Panc1 (cell line): ENCODE data around the gene ZNF540. TPM values are rescaled to one million over a fixed set of nuclear protein-coding genes. Genes with fewer than 3 reads are reported as not detected.

Experiments used
- ATAC-seq: fragments of 200-7000 bp; cut with Tn5 transposase; 2 replicates; pipeline ENCODE4 v1.9.1; 2020; ENCODE audit warnings: mild to moderate bottlenecking, moderate library complexity
- BruUV-seq: library from RNA; stranded (reverse); fragments of 400-500 nt; replicated peaks from 2 replicates; lab custom pipeline; 2021; lab: Mats Ljungman, UMichigan
- CTCF ChIA-PET: fragments of 300-600 bp; sonication (Branson Sonifier 250); formaldehyde crosslinking; loops from one replicate; lab custom pipeline; 2022; ENCODE audit warnings: antibody characterized with exemption; lab: Charles Lee
- POLR2A ChIA-PET: fragments of 300-600 bp; sonication (Branson Sonifier 250); formaldehyde crosslinking; loops from one replicate; lab custom pipeline; 2022; ENCODE audit warnings: antibody characterized with exemption; lab: Charles Lee
- DNase-seq: peaks from one replicate; pipeline ENCODE4 v3.0.0-alpha.2; 2010; ENCODE audit warnings: low read depth, low spot score
- H3K27ac ChIP-seq: 2 replicates; pipeline ENCODE4 v1.5.1; 2011; ENCODE audit warnings: mild to moderate bottlenecking, low read length, inconsistent platforms
- H3K27me3 ChIP-seq: fragments of 200-500 bp; sonication (Bioruptor generic); 2 replicates; pipeline ENCODE4 v1.6.0; 2014; ENCODE audit warnings: low read length, inconsistent platforms; ENCODE audit not compliant: control insufficient read depth, insufficient read depth
- H3K36me3 ChIP-seq: fragments of 200-500 bp; sonication (Bioruptor generic); 2 replicates; pipeline ENCODE4 v1.5.1; 2014; ENCODE audit warnings: inconsistent platforms, mild to moderate bottlenecking, low read length, moderate library complexity; ENCODE audit not compliant: control insufficient read depth, insufficient read depth
- H3K4me1 ChIP-seq: 2 replicates; pipeline ENCODE4 v1.5.1; 2011; ENCODE audit warnings: inconsistent platforms, mild to moderate bottlenecking, low read length, moderate library complexity; ENCODE audit not compliant: control insufficient read depth, insufficient read depth
- H3K4me3 ChIP-seq, 2 experiments: 2 replicates each; pipeline ENCODE4 v1.5.1; 2011 to 2012; ENCODE audit warnings: low read depth in 2 of 2, low read length in 2 of 2, mild to moderate bottlenecking in 2 of 2, inconsistent platforms in 1 of 2, moderate library complexity in 1 of 2
- H3K9me3 ChIP-seq: fragments of 200-500 bp; sonication (Bioruptor generic); 2 replicates; pipeline ENCODE4 v1.5.1; 2014; ENCODE audit warnings: low read depth, mild to moderate bottlenecking, inconsistent platforms, low read length, moderate library complexity; ENCODE audit not compliant: control insufficient read depth, insufficient read depth
- CTCF ChIP-seq: fragments of 450-650 bp; IDR thresholded peaks from 2 replicates; pipeline ENCODE4 v1.5.1; 2017; ENCODE audit warnings: mild to moderate bottlenecking
- POLR2AphosphoS5 ChIP-seq: IDR thresholded peaks from 2 replicates; pipeline ENCODE4 v1.6.1; 2012; ENCODE audit warnings: mild to moderate bottlenecking, low read depth, low read length, moderate library complexity
- SIN3A ChIP-seq: IDR thresholded peaks from 2 replicates; pipeline ENCODE4 v1.6.1; 2012; ENCODE audit warnings: low read depth, mild to moderate bottlenecking, low read length, moderate library complexity, borderline replicate concordance; ENCODE audit not compliant: insufficient read depth
- TCF7L2 ChIP-seq: IDR thresholded peaks from 2 replicates; pipeline ENCODE4 v1.6.1; 2011; ENCODE audit warnings: mild to moderate bottlenecking, low read depth, low read length, inconsistent platforms
- in situ Hi-C: cut with HindIII; loops from 2 replicates; pipeline ENCODE4 v1.10.0; 2016; ENCODE audit warnings: low sequenced_read_pairs, low pct_unique_long_range_greater_than_20kb
- intact Hi-C: fragments of 100-400 bp; cut with micrococcal nuclease; formaldehyde crosslinking; loops from one replicate; pipeline ENCODE4 v1.10.0; 2022; ENCODE audit not compliant: unreplicated experiment
- total RNA-seq: library from RNA; stranded (reverse); gene quantifications from one replicate; pipeline ENCODE4 v1.2.1, GENCODE V29; 2021; ENCODE audit not compliant: unreplicated experiment
- TF ChIP-seq, protein P1 (sequence below), 2 experiments: IDR thresholded peaks; 2 replicates each; pipeline ENCODE4 v1.6.1; 2011 to 2012; ENCODE audit warnings: low read depth in 2 of 2, control low read depth in 1 of 2, low read length in 1 of 2, mild to moderate bottlenecking in 1 of 2, moderate library complexity in 1 of 2; ENCODE audit not compliant: insufficient read depth in 1 of 2

ZNF540 gene
- total RNA-seq, 1 experiment from 2014 or later: 0.39 TPM

- in situ Hi-C loops (no loop called here), intact Hi-C loops (no loop called here)
- Histone ChIP-seq H3K27ac (no peak overlapping the region), H3K36me3 (peaks cover 8% of the 10 kb centered on the region), H3K27me3 (no peaks in the 10 kb centered on the region), H3K4me1 (no peaks in the 10 kb centered on the region), H3K9me3 (peaks cover 87% of the 10 kb centered on the region), H3K4me3 (no peak overlapping the region)
- ATAC-seq: no peak
- ChIA-PET POLR2A (no interaction called here), CTCF (no interaction called here)
- TF ChIP-seq, protein P1, sequence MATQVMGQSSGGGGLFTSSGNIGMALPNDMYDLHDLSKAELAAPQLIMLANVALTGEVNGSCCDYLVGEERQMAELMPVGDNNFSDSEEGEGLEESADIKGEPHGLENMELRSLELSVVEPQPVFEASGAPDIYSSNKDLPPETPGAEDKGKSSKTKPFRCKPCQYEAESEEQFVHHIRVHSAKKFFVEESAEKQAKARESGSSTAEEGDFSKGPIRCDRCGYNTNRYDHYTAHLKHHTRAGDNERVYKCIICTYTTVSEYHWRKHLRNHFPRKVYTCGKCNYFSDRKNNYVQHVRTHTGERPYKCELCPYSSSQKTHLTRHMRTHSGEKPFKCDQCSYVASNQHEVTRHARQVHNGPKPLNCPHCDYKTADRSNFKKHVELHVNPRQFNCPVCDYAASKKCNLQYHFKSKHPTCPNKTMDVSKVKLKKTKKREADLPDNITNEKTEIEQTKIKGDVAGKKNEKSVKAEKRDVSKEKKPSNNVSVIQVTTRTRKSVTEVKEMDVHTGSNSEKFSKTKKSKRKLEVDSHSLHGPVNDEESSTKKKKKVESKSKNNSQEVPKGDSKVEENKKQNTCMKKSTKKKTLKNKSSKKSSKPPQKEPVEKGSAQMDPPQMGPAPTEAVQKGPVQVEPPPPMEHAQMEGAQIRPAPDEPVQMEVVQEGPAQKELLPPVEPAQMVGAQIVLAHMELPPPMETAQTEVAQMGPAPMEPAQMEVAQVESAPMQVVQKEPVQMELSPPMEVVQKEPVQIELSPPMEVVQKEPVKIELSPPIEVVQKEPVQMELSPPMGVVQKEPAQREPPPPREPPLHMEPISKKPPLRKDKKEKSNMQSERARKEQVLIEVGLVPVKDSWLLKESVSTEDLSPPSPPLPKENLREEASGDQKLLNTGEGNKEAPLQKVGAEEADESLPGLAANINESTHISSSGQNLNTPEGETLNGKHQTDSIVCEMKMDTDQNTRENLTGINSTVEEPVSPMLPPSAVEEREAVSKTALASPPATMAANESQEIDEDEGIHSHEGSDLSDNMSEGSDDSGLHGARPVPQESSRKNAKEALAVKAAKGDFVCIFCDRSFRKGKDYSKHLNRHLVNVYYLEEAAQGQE (IDR thresholded peaks at IDR 0.05; ENCODE audit: insufficient read depth in 1 of 2, low read depth in 2 of 2, low read length in 1 of 2): no peak
- TF ChIP-seq POLR2AphosphoS5 (no peak), CTCF (no peak), SIN3A (no peak), TCF7L2 (no peak)
- TSS peak; percentile 13 for BruUV-seq
- no peak for DNase-seq
Measured at GRCh38 chr19:37635076-37636056, 40.7 kb downstream of the ZNF540 start.

DNA sequence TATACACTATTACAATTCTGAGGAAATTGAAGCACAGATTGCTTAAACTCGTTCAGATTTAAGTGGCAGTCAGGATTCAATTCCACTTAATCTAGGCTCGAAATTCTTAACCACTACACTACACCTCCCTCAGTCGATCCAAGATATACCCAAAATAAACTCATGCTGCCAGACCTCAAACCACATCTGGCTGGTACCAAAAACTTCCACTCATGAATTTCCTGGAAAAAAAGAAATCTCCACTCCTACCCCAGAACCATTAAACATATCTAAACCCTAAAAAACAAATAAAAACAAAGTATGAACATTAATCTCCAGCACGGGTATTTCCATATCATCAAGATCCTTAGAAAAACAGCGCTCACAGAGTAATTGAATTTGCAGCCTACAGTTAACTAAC lies 59.4 kb downstream of the ZNF540 start:
- TF ChIP-seq, protein P1 (IDR thresholded peaks at IDR 0.05; ENCODE audit: insufficient read depth in 1 of 2, low read depth in 2 of 2, low read length in 1 of 2): no peak
- in situ Hi-C loops: no loop called here
- H3K9me3 ChIP-seq: peaks cover 46% of the 10 kb centered on the region
- H3K27me3 ChIP-seq: no peaks in the 10 kb centered on the region
- peak; percentile 12 for DNase-seq
- CTCF ChIA-PET: no interaction called here
- no TSS peak for BruUV-seq
- H3K27ac ChIP-seq: peak overlapping the region; percentile 97
- intact Hi-C loops: loop anchor here (5.0 kb wide), 1 partner anchor 187 kb away; the partner anchor contains the start of genes ZNF569 and ZNF570
- no peaks in the 10 kb centered on the region for H3K36me3 ChIP-seq
- POLR2A ChIA-PET: no interaction called here
- H3K4me1 ChIP-seq: peaks cover 8% of the 10 kb centered on the region; the same call in 1 of the 2 replicates
- H3K4me3 ChIP-seq: peak overlapping the region; percentile 73 to 93
- ATAC-seq: no peak
